ENCODE measurements around the gene ADRM1.

Gene ADRM1

GRCh38 chr20:62266340-62266739 is 36.5 kb upstream of the ADRM1 start:
- TF ChIP-seq TEAD4 (IDR thresholded peaks at IDR 0.05) (no peak), USF1 (IDR thresholded peaks at IDR 0.05) (no peak), TAF1 (IDR thresholded peaks at IDR 0.05; ENCODE audit: low read depth) (no peak), EP300 (IDR thresholded peaks at IDR 0.05; ENCODE audit: borderline replicate concordance) (no peak)

GRCh38 chr20:62266851-62267250 is 35.9 kb upstream of the ADRM1 start:
- TF ChIP-seq EP300 (IDR thresholded peaks at IDR 0.05; ENCODE audit: borderline replicate concordance) (no peak), USF1 (IDR thresholded peaks at IDR 0.05) (no peak), TCF12 (IDR thresholded peaks at IDR 0.05; ENCODE audit: low read depth) (no peak)

- TF ChIP-seq CEBPB (IDR thresholded peaks at IDR 0.05) (no peak), REST (IDR thresholded peaks at IDR 0.05; ENCODE audit: low read depth) (no peak), TCF12 (IDR thresholded peaks at IDR 0.05; ENCODE audit: low read depth) (no peak), TEAD4 (IDR thresholded peaks at IDR 0.05) (no peak), YY1 (IDR thresholded peaks at IDR 0.05; ENCODE audit: low read depth) (no peak), FOXM1 (IDR thresholded peaks at IDR 0.05; ENCODE audit: borderline replicate concordance, low read depth) (no peak), NFIC (IDR thresholded peaks at IDR 0.05) (no peak), CREB1 (IDR thresholded peaks at IDR 0.05; ENCODE audit: low read depth) (no peak), RAD21 (IDR thresholded peaks at IDR 0.05; ENCODE audit: low read depth) (no peak), ZBTB7A (IDR thresholded peaks at IDR 0.05; ENCODE audit: low read depth) (no peak), EGR1 (IDR thresholded peaks at IDR 0.05) (no peak), TAF1 (IDR thresholded peaks at IDR 0.05; ENCODE audit: low read depth) (no peak), MAX (IDR thresholded peaks at IDR 0.05) (no peak), USF1 (IDR thresholded peaks at IDR 0.05) (no peak), EP300 (IDR thresholded peaks at IDR 0.05; ENCODE audit: borderline replicate concordance) (no peak)
These were observed 35.3 kb upstream of the ADRM1 start for GRCh38 chr20:62267543-62267942.

GRCh38 chr20:62268228-62268900 is 34.4 kb upstream of the ADRM1 start:
- no peak for TF ChIP-seq CEBPB (IDR thresholded peaks at IDR 0.05)
- no peak for TF ChIP-seq TEAD4 (IDR thresholded peaks at IDR 0.05)
- no peak for TF ChIP-seq YY1 (IDR thresholded peaks at IDR 0.05; ENCODE audit: low read depth)
- TF ChIP-seq CREB1 (IDR thresholded peaks at IDR 0.05; ENCODE audit: low read depth): no peak
- no peak for TF ChIP-seq TAF1 (IDR thresholded peaks at IDR 0.05; ENCODE audit: low read depth)
- no peak for TF ChIP-seq FOXM1 (IDR thresholded peaks at IDR 0.05; ENCODE audit: borderline replicate concordance, low read depth)
- no peak for TF ChIP-seq EP300 (IDR thresholded peaks at IDR 0.05; ENCODE audit: borderline replicate concordance)
- TF ChIP-seq NFIC (IDR thresholded peaks at IDR 0.05): no peak
- TF ChIP-seq MAX (IDR thresholded peaks at IDR 0.05): no peak
- TF ChIP-seq ZBTB7A (IDR thresholded peaks at IDR 0.05; ENCODE audit: low read depth): no peak
- TF ChIP-seq USF1 (IDR thresholded peaks at IDR 0.05): no peak
- no peak for TF ChIP-seq RAD21 (IDR thresholded peaks at IDR 0.05; ENCODE audit: low read depth)
- TF ChIP-seq TCF12 (IDR thresholded peaks at IDR 0.05; ENCODE audit: low read depth): no peak

- TF ChIP-seq TAF1 (IDR thresholded peaks at IDR 0.05; ENCODE audit: low read depth) (no peak), YY1 (IDR thresholded peaks at IDR 0.05; ENCODE audit: low read depth) (no peak), RAD21 (IDR thresholded peaks at IDR 0.05; ENCODE audit: low read depth) (no peak), EP300 (IDR thresholded peaks at IDR 0.05; ENCODE audit: borderline replicate concordance) (no peak), TEAD4 (IDR thresholded peaks at IDR 0.05) (no peak), NFIC (IDR thresholded peaks at IDR 0.05) (no peak), MAX (IDR thresholded peaks at IDR 0.05) (no peak), CEBPB (IDR thresholded peaks at IDR 0.05) (no peak), FOXM1 (IDR thresholded peaks at IDR 0.05; ENCODE audit: borderline replicate concordance, low read depth) (no peak), REST (IDR thresholded peaks at IDR 0.05; ENCODE audit: low read depth) (no peak), USF1 (IDR thresholded peaks at IDR 0.05) (no peak), ZBTB7A (IDR thresholded peaks at IDR 0.05; ENCODE audit: low read depth) (no peak), CREB1 (IDR thresholded peaks at IDR 0.05; ENCODE audit: low read depth) (no peak), TCF12 (IDR thresholded peaks at IDR 0.05; ENCODE audit: low read depth) (no peak), EGR1 (IDR thresholded peaks at IDR 0.05) (no peak)
These were observed 33.4 kb upstream of the ADRM1 start for GRCh38 chr20:62269378-62269777.
